GM13977 (cell line): ENCODE measurements around the gene MBNL1.
A peak's percentile ranks its signal among the peaks of the same experiment; 100 is the strongest.

Experiments
- DNase-seq: peaks from one replicate; pipeline ENCODE4 v3.0.0; 2012; ENCODE audit warnings: low spot score
- in situ Hi-C: fragments of 300-500 bp; cut with MboI; formaldehyde crosslinking; loops from one replicate; pipeline ENCODE4 v1.12.0; 2022; ENCODE audit warnings: low sequenced_read_pairs, low pct_unique_long_range_greater_than_20kb, mixed read lengths, inconsistent platforms; ENCODE audit not compliant: unreplicated experiment
- TF ChIP-seq, protein P1 (sequence below): IDR thresholded peaks from 2 replicates; pipeline ENCODE4 v1.5.1; 2012; ENCODE audit warnings: mild to moderate bottlenecking, control low read depth; ENCODE audit not compliant: insufficient read depth; ENCODE audit errors: extremely low read depth, missing control alignments

The MBNL1 gene

DNA sequence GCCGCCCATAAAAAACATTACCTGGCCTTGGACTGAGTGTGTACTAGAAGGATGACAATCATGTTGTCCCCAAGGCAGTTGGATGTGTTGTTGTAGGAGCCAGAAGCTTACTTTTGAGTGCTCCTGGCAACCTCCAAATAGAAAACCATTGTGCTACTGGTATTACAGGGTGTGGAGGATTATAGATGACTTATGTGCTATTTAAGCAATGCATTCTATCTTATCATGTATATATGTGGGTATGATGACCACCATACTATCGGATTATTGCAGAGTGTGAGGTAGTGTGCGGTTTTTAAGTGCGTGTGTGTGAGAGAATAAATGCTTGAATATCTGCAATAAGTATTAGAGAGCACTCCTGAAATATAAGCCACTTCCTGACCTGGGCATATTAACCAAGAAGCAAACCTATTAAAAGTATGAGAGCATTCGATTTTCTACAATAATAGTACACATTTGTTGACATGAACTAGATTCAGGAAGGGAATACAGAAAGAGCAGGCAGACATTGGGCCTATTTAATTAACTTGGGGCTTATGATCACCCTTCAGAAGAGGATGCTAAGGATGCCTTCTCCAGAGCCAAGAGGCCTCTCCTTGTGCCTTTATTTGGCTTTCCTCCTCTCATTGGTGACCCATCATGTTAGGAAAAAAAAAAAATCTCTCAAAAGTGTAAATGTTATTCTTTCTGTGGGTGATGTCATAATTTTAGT is 11.7 kb upstream of the MBNL1 start:
- in situ Hi-C loops, result no loop called here
- no peak for DNase-seq
- TF ChIP-seq, protein P1, sequence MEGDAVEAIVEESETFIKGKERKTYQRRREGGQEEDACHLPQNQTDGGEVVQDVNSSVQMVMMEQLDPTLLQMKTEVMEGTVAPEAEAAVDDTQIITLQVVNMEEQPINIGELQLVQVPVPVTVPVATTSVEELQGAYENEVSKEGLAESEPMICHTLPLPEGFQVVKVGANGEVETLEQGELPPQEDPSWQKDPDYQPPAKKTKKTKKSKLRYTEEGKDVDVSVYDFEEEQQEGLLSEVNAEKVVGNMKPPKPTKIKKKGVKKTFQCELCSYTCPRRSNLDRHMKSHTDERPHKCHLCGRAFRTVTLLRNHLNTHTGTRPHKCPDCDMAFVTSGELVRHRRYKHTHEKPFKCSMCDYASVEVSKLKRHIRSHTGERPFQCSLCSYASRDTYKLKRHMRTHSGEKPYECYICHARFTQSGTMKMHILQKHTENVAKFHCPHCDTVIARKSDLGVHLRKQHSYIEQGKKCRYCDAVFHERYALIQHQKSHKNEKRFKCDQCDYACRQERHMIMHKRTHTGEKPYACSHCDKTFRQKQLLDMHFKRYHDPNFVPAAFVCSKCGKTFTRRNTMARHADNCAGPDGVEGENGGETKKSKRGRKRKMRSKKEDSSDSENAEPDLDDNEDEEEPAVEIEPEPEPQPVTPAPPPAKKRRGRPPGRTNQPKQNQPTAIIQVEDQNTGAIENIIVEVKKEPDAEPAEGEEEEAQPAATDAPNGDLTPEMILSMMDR, result no peak

- in situ Hi-C loops, result no loop called here
- TF ChIP-seq, protein P1, result no peak
- DNase-seq, result peak; percentile 34
These were observed 11.1 kb upstream of the MBNL1 start for GRCh38 chr3:152257563-152258035.

GRCh38 chr3:152258448-152259393 is 10.0 kb upstream of the MBNL1 start:
- in situ Hi-C loops, result no loop called here
- DNase-seq, result no peak
- TF ChIP-seq, protein P1, result no peak

- no peak for DNase-seq
- in situ Hi-C loops, result no loop called here
- TF ChIP-seq, protein P1, result no peak
These were observed 9.3 kb upstream of the MBNL1 start for GRCh38 chr3:152259468-152259867.

- TF ChIP-seq, protein P1, result no peak
- no peak for DNase-seq
- in situ Hi-C loops, result no loop called here
These were observed 8.7 kb upstream of the MBNL1 start for GRCh38 chr3:152260026-152260425.

GRCh38 chr3:152260529-152260928 is 8.2 kb upstream of the MBNL1 start:
- in situ Hi-C loops, result no loop called here
- DNase-seq, result no peak
- TF ChIP-seq, protein P1, result no peak
